NK-92 treated with Interleukin-12 subunit alpha and Interleukin-12 subunit beta, amount 100 ng/mL, for 24 hours (cell line): Measurements from ENCODE around the gene EXOSC10.
A peak's percentile ranks its signal among the peaks of the same experiment; 100 is the strongest.
"Not testable (repeated sequence)": the region's sequence is repeated elsewhere in the genome, so short reads cannot be mapped to it uniquely, and the experiment has no call there.

Experiments used
- DNase-seq: peaks from one replicate; lab custom pipeline; 2025; lab: John Stamatoyannopoulos, UW

EXOSC10 gene

DNA sequence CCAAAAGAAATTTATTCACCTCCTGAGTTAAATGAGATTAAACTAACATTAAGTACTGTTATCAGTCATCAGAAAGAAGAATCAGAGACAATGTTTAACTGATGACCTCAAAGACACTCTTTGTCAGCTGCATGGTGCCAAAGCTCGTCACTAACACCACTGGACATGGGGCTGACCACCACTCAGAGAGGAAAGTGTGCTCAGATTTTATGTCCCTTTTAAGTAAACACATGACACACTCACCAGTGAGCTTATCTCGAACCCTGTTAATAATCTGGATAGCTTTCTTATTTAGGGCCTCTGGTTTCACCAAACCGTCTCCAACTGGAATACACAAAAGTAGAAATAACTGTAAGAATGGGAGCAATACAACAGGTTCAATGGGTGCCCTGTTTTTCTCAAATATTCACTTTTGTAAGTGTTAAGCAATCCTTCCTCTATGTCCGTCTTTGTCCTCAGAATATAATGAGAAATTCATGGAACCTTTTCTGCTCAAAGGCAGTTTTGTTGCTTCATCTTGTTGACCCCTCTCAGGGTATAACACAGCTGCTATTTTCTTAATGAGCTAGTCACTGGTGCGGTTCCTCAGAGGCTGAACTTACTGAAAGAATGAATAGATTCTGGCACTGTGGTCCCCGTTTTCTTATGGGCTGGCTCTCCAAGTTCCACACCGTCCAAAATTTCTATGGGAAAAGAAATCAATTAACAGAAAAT lies 9.5 kb upstream of the EXOSC10 start:
- DNase-seq, result no peak

DNA sequence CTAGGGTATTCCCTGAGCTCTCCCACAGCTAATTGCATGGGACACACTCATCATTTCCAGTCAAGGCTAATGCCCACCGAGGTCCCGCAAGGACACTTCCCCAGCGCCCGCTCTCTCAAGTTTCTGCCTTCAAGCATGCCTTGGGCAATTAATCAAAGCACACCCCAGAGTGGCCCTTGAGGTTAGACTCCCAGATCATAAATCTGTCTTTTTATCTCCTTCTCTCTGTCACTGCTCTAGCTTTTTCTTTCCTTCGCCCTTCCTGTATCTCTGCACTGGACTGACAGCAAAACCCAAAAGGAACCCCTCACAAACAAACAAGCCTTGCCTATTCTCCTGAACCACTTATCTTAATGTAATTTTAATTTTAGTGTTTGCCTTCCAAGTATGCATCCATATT lies 7.9 kb upstream of the EXOSC10 start:
- DNase-seq, result no peak

DNA sequence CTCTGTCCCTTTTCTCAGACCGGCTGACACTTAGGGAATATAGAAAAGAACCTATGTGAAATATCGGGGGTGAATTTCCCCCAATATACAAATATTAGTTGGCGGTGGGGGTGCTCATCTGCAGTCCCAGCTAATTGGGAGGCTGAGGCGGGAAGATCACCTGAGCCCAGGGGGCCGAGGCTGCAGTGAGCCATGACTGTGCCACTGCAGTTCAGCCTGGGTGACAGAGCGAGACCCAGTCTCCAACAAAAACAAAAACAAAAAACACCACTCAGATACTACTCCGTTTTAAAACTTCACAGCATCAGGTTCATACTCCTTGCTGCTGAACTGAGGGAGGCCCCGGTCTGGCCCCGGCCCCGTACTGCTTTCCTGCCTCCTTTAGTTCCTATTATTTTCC lies 5.9 kb upstream of the EXOSC10 start:
- no peak for DNase-seq

DNA sequence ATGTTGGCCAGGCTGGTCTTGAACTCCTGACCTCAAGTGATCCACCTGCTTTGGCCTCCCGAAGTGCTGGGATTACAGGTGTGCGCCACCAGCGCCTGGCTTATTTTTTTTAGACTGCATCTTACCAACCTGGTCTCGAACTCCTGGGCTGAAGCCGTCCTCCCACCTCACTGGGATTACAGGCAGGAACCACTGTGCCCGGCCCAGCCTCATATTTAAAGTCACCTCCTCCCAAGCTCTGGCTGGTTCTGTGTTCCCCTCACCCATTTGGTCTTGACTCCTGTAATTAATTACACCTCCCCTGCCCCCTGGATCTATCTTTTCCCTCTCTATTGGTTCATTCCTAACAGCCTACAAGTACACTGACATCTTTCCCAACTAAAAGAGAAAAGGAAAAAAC lies 1.7 kb upstream of the EXOSC10 start:
- no peak for DNase-seq

DNA sequence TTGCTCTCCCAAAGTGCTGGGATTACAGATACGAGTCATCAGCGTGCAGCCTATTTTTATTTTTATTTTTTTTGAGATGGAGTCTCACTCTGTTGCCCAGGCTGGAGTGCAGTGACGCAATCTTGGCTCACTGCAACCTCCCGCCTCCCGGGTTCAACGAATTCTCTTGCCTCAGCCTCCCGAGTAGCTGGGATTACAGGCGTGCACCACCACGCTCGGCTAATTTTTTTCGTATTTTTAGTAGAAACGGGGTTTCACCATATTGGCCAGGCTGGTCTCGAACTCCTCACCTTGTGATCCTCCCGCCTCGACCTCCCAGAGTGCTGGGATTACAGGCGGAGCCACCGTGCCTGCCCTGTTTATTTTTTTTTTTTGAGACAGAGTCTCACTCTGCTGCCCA lies 1.1 kb upstream of the EXOSC10 start:
- not testable (repeated sequence) for DNase-seq

DNA sequence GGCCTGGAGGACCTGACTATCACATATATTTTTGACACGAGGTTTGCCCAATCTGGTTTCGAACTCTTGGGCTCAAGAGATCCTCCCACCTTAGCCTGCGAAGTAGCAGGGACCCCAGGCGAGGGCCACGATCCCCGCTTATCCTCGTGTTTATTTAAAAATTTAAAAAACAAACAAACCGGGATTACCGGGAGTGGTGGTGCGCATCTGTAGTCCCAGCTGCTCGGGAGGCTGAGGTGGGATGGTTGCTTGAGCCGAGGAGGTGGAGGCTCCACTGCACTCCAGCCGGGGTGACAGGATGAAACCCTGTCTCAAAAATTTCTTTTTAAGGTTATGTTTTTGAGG lies 452 bp upstream of the EXOSC10 start:
- DNase-seq, result no peak

DNA sequence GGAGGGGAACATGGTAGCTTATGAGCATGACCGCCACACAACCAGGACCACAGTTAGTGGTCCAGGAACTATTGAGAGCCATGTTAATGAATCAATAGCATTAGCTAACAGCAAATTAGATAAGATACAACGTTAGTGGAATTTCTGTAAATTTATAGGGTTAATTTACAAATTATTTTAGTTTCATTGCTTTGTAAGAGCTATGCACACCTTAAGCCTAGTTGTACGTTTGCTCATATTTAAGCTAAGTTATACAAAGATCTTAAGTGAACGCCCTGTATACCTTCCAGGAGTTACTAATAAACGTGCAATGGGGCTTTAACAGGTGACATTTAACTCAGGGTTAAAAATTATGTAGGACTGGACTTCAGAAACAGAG lies 749 bp downstream of the EXOSC10 start:
- DNase-seq, result no peak

DNA sequence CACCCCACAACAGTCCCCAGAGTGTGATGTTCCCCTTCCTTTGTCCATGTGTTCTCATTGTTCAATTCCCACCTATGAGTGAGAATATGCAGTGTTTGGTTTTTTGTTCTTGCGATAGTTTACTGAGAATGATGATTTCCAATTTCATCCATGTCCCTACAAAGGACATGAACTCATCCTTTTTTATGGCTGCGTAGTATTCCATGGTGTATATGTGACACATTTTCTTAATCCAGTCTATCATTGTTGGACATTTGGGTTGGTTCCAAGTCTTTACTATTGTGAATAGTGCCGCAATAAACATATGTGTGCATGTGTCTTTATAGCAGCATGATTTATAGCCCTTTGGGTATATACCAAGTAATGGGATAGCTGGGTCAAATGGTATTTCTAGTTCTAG lies 15.9 kb downstream of the EXOSC10 start:
- not testable (repeated sequence) for DNase-seq

DNA sequence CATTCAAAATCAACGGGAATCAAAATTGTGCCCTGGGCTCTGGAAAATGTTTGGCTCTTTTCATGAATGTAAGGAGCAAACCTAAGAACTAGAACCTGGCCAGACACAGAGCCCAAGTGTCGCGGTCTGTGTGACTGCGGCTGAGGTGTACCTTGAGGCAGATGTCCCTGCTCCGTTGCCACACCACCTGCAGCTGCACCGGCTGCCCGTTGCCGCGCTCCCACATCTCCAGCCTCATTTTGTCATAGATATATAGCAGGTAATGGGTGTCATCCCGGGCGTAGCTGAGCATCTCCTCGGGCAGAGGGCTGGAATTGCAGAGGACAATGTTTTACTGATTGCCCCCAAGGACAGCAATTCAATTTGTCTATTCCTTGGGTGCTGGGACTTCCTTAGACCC lies 18.7 kb downstream of the EXOSC10 start:
- DNase-seq, result no peak

DNA sequence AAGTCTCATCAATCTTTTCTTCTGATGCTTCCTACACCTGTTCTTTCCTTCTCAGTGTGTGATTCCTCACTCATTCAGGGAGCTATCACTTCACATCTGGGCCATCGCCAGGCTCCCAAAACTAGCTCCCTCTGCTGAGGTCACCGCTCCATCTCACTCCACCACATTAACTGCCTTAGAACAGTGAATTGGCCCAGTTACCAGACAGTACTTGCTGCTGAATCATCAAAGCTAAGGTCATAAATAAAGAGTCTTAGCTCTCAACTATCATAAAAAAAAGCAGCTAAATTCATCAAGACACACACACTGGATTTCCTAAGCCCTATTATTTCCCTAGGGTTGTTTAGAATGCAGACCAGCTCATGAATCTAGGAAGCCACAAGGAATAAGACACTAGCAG lies 21.0 kb downstream of the EXOSC10 start:
- no peak for DNase-seq

DNA sequence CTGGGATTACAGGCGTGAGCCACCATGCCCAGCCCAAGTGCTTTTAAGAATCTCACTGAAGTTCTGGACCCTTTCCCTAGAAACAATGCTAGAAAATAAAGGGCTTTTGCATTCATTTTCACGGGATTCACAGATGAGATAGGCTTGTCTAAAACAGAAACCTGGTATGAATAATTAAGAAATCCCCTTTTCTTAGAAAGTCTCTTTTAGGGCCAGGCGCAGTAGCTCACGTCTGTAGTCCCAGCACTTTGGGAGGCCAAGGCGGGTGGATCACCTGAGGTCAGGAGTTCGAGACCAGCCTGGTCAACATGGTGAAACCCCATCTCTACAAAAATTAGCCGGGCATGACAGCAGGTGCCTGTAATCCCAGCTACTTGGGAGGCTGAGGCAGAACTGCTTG lies 26.3 kb downstream of the EXOSC10 start:
- not testable (repeated sequence) for DNase-seq

DNA sequence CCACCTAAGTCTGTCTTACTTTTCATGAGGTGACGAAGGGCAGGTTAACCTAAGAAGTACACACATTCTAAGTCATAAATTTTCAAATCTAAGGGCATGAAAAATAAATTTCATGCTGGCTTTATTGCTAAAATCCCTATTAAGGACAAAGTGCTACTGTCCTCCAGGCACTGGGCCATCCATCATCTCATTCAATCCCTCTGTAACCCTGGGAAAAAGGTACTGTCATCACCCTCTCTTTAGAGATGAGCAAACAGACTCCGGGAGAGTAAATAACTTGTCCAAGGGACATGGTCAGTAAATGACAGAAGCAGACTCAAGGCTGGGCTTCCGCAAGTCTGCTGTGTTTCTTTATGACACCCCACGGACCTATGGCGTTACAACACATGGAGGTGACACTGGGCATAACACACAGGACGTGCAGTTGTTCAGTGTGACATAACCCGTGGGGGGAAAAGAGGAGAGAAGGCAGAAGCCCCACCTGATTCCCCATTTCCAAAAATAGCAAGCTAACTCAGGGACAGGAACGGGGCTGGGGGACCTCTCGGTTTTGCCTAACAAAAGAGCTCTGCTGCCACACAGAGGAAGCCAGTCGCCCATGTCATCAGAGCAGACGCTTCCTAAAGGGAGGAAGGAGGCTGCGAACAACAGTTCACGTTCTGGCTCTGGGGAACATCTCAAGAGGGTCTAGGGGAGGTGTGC lies 27.3 kb downstream of the EXOSC10 start:
- DNase-seq, result no peak

DNA sequence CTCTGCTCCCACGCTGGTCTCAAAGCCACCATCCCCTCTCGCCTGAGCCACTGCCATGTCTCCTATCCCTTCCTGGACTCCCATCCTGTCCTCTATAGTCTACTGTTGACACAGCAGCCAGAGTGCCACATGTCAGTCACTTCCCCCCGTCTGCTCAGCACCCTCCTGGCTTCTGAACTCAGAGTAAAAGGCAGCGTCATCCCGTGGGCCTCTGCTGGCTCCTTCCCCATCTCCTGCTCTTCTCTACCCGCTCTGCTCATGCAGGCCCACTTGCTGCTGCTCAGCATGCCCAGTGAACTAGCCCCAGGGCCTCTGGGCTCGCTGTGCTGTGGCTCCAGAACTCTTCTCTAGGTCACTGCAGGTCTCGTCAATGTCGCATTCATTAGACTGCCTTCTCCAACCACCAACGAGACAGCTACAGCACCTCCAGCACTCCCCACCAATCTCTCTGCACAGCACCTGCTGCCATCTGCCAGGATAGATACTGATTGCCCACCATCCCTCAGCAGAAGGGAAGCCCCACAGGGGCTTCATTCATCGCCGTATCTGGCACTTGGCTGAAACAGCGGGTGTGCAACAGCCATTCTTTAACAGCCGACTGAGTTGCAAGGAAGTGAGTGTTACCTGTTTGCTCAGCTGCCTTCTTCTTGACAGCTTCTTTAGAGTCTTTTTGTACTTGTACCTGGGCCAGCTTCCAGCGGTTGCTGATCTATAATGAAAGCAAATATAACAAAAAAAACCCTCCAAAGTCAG lies 28.0 kb downstream of the EXOSC10 start:
- no peak for DNase-seq

DNA sequence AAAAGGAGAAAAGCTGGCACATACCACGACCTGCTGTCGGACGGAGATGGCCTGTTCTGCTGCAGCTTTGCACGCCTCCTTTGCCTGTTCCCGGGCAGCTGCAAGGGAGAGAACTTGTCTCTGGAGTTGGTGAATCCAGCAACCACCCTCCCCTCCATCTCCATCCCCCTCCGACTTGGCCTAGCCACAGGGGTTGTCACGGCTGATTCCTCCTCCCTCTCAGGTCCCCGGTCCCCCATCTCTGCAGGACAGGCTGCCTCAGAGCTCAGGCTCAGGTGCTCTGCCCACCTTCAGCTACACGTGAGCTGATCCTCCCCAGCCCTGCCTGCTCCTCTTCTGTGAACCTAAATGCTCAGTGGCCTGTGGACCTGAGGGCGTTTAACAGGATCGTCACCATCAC lies 28.8 kb downstream of the EXOSC10 start:
- DNase-seq, result no peak

DNA sequence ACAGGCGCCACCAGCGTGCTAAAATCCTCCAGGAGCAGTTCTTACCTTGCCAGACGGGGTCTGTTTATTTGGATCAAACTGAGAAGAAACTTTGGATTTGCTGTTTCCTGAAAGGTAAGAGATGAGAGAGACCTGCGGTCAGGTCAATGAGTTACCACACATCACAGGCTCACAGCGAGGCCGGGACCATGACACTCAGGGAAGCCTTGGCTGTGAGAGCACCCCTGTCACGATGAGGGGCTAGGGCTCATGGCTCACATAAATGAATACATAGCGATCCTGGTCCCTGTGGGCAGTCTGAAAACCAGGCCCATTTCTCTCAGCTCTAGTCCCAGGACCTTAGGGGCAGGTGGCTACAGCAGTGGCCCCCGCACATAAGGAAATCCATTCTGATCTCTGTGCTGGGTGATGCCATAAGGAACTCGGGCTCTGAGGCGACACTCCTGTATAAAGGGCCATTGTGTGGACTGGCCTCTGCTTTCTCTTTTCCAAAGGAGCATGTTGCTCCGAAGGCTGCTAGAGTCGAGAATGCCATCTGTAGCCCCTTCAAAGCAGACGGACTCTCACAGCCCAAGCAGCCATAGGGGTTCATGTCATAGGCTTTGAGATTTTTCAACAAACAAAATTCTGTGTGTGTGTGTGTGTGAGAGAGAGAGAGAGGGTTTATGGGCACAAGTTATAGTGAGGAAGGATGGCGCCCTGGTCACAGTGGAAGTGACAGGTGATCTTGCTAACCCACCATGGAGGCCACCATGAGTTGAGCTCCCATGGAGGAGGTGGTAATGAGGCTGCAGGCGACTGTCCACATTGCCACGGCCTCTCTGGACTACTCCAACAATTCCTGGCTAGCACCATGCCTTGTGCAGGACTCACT lies 30.8 kb downstream of the EXOSC10 start:
- DNase-seq, result no peak

DNA sequence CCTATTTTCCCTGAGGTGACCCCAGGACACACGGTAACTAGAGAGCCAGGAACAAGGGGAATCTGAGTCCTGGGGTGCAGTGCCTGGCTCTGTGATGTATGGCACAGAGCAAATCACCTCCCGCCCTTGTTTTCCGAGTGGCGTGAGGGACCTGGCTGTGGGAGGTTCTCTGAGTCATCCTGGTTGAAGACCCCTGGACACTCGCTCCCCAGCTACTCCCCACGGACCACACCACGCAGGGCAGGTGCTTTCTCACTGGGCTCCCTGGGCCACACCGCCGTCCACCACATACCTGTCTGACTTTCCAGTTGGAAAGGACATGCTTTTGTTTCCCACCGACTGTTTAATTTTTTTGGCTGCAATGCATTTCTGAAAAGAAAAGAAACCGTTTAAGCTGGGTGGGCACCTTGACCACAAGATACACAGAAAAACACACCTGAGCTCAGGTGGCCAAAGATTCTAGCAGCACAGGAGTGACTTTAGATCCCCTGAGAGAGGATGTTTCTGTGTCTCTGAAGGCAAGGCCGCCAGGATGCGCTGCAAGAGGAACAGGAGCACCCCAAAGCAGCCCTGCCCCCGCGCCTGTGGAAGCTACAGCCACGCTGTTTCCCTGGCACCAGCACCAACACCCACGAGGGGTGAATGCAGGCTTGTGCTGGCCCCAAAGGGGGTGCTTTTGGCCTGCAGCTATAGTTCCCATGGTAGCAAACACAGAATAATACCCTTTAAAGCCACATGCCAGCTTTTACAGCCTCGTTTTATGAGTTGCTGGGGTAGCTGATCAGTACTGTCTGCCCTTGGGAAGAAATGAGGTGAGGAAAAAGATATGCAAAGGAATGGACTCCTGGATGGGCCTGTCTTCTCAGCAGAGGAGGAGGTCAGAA lies 31.7 kb downstream of the EXOSC10 start:
- DNase-seq, result no peak

DNA sequence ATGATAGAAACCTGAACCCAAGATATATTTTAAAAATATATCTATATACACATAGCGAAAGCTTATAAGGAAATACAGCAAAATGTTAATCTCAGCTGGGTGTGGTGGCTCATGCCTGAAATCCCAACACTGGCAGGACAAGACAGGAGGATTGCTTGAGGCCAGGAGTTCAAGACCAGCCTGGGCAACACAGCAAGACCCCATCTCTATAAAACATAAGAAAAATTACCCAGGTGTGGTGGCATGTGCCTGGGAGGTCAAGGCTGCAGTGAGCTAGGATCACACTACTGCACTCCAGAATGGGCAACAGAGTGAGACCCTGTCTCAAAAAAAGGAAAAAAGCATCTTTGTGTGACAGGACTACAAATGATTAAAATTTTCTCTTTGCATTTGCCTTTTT lies 33.9 kb downstream of the EXOSC10 start:
- DNase-seq, result no peak

DNA sequence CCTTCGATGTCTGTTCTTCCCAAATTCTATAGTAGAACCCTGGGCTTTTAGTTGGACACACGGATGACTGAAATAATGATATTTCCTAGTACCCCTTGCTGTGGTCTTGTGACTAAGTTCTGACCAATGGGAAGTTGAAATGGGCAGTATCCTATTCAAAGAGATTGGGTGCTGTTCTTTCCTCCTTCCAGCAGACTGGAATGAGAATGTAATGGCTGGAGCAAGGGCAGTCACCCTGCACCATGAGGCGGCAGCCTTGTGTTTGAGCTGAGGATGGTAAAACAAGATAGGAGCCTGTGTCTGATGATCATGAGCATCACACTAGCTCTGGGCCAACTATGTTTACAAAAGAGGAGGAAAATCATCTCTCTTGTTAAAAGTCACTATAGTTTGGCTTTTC lies 34.7 kb downstream of the EXOSC10 start:
- no peak for DNase-seq

DNA sequence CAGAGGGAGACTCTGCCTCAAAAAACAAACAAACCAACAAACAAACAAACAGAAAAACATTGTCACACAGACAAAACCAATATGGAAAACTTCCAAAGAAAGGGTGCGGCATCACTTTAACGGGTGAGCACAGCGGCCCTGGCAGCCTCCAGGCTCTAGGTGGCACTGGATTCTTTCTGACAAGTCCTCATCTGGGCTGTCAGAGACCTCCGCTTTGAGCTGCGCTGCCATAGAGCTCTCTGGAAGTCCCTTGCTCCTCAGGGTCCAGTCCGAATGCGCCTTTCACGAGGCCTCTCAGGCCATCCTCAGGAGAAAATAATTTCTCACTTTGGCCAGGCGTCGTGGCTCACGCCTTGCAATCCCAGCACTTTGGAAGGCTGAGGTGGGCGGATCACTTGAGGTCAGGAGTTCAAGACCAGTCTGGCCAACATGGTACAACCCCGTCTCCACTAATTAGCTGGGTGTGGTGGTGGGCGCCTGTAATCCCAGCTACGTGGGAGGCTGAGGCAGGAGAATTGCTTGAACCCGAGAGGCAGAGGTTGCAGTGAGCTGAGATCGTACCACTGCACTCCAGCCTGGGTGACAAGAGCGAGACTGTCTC lies 35.6 kb downstream of the EXOSC10 start:
- DNase-seq, result not testable (repeated sequence)

DNA sequence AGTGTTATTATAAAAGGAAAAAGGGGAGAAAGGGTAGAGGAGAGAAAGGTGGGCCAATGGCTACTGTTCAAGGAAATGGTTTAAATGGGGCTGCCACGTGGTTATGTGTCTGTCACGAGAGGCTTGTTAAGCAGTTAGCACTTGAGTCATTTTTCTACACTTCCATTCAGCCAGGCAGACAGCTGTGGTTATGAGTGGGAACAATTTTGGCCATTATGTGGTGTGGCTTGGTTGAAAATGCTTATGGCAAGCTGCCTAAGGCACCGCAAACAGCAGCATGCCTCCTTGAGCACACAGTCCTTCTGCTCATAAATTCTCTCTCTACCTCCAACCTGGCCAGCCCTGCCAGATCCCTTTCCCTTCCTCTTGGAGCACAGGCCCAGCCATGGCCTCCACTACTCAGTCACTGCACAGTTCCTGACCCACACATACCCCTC lies 36.7 kb downstream of the EXOSC10 start:
- DNase-seq, result peak; percentile 66
